PC-9 (cell line): ENCODE results near the gene STXBP5. TPM values are rescaled to one million over a fixed set of nuclear protein-coding genes. Genes with fewer than 3 reads are reported as not detected.

Source experiments
- BruUV-seq: library from RNA; stranded (reverse); fragments of 400-500 nt; replicated peaks from 2 replicates; lab custom pipeline; 2021; lab: Mats Ljungman, UMichigan
- CTCF ChIA-PET: fragments of 300-600 bp; sonication (Branson Sonifier 250); formaldehyde crosslinking; loops from one replicate; lab custom pipeline; 2022; ENCODE audit warnings: antibody characterized with exemption; lab: Charles Lee
- POLR2A ChIA-PET: fragments of 300-600 bp; sonication (Branson Sonifier 250); formaldehyde crosslinking; loops from one replicate; lab custom pipeline; 2022; ENCODE audit warnings: antibody characterized with exemption; ENCODE audit not compliant: unreplicated experiment; lab: Charles Lee
- DNase-seq, 2 experiments: peaks; one replicate each; pipeline versions ENCODE4 v3.0.0 to v3.0.0-alpha.2; 2015 to 2022; ENCODE audit warnings: mixed read lengths in 1 of 2
- H2AFZ ChIP-seq: fragments of 200-600 bp; sonication (generic); 2 replicates; pipeline ENCODE4 v1.8.1; 2017; ENCODE audit warnings: antibody characterized with exemption
- H3F3A ChIP-seq: fragments of 200-600 bp; sonication (generic); 2 replicates; pipeline ENCODE4 v1.8.1; 2017; ENCODE audit warnings: antibody characterized with exemption, mild to moderate bottlenecking, low read depth; ENCODE audit not compliant: insufficient read depth
- H3K27ac ChIP-seq: fragments of 200-600 bp; sonication (generic); 2 replicates; pipeline ENCODE4 v1.6.1; 2016; ENCODE audit warnings: mixed run types
- H3K27me3 ChIP-seq: fragments of 200-600 bp; sonication (generic); 2 replicates; pipeline ENCODE4 v1.6.1; 2016; ENCODE audit warnings: low read depth, mixed run types; ENCODE audit not compliant: insufficient read depth
- H3K36me3 ChIP-seq: fragments of 200-600 bp; sonication (generic); 2 replicates; pipeline ENCODE4 v1.6.1; 2016; ENCODE audit warnings: low read depth, mixed run types
- H3K4me1 ChIP-seq: fragments of 200-600 bp; sonication (generic); replicated peaks from 2 replicates; pipeline ENCODE4 v1.6.1; 2016; ENCODE audit warnings: mixed run types; ENCODE audit not compliant: insufficient read depth
- H3K4me2 ChIP-seq: fragments of 200-600 bp; sonication (generic); 2 replicates; pipeline ENCODE4 v1.6.1; 2017; ENCODE audit warnings: mixed run types
- H3K4me3 ChIP-seq: fragments of 200-600 bp; sonication (generic); 2 replicates; pipeline ENCODE4 v1.6.1; 2016; ENCODE audit warnings: mixed run types
- H3K79me2 ChIP-seq: fragments of 200-600 bp; sonication (generic); 2 replicates; pipeline ENCODE4 v1.6.1; 2017; ENCODE audit warnings: low read depth, mixed run types
- H3K9me2 ChIP-seq: fragments of 200-600 bp; sonication (generic); 2 replicates; pipeline ENCODE4 v1.8.1; 2017; ENCODE audit warnings: mild to moderate bottlenecking; ENCODE audit not compliant: insufficient read depth
- H3K9me3 ChIP-seq: fragments of 200-600 bp; sonication (generic); 2 replicates; pipeline ENCODE4 v1.8.1; 2016; ENCODE audit warnings: low read depth; ENCODE audit not compliant: insufficient read depth
- H4K20me1 ChIP-seq: fragments of 200-600 bp; sonication (generic); 2 replicates; pipeline ENCODE4 v1.8.1; 2017; ENCODE audit not compliant: insufficient read depth
- CTCF ChIP-seq: fragments of 200-600 bp; sonication (generic); conservative IDR thresholded peaks from 2 replicates; pipeline ENCODE4 v1.6.1; 2017; ENCODE audit warnings: mixed run types, antibody characterized with exemption, mild to moderate bottlenecking, moderate library complexity
- EZH2 ChIP-seq: fragments of 200-600 bp; sonication (generic); IDR thresholded peaks from 2 replicates; pipeline ENCODE4 v1.8.0; 2017; ENCODE audit warnings: antibody characterized with exemption, low read depth
- intact Hi-C: fragments of 100-400 bp; cut with micrococcal nuclease; formaldehyde crosslinking; loops from one replicate; pipeline ENCODE4 v1.10.0; 2022; ENCODE audit not compliant: unreplicated experiment
- total RNA-seq: library from RNA; stranded (reverse); gene quantifications from 2 replicates; pipeline ENCODE4 v1.2.3, GENCODE V29; 2021

STXBP5 gene
- total RNA-seq, 1 experiment from 2014 or later: 4.6 TPM

DNA sequence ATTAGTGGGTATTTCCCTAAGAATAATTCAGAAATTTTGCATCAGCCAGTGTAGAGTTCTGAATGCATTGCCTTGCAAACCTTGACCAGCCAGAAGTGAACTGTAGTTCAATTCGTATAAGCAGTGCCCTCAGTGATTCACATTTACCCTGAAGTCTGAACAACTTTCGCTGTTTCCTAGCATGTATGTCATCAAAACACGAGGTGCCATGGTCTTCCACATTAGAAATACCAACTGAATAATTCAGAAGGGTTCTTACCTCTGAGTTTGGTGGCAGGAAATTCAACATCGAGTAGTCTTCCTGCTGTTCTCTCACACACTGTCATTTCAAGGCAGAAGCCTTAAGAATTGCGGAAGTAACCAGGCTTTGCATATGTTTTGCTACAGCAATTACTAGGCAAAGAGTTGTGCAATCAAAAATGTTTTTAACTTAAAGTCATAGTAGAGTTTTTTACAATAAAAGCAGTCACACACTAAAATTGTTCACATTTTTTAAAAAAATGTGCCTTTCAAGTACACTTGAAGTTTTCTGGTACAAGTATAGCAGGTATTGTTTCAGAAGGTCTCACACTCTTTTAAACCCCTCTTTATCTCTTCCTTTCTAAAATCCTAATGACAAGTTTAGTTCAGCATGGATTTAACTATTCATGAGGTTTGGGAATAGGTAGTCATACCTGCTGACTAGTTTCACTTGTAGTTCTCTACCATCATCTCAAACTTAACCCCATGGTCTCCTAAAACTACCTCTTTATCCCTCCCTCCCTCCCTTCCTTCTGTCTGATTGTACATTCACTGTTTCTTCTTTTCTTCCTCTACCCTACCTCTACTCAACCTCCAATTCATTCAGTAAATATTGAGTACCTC, 118.3 kb downstream of the STXBP5 start:
- H3K4me2 ChIP-seq: no peak overlapping the region
- H3K27ac ChIP-seq: no peak overlapping the region
- ChIA-PET POLR2A (no interaction called here), CTCF (no interaction called here)
- H3K4me3 ChIP-seq: no peak overlapping the region
- H2AFZ ChIP-seq: no peak overlapping the region
- H3K36me3 ChIP-seq: no peaks in the 10 kb centered on the region
- H3K9me3 ChIP-seq: no peaks in the 10 kb centered on the region
- H3F3A ChIP-seq: no peaks in the 10 kb centered on the region
- no peaks in the 10 kb centered on the region for H3K79me2 ChIP-seq
- H3K9me2 ChIP-seq: no peaks in the 10 kb centered on the region
- H3K27me3 ChIP-seq: no peaks in the 10 kb centered on the region
- intact Hi-C loops: no loop called here
- no peaks in the 10 kb centered on the region for H3K4me1 ChIP-seq
- BruUV-seq: no TSS peak
- no peak for DNase-seq
- H4K20me1 ChIP-seq: no peaks in the 10 kb centered on the region
- TF ChIP-seq CTCF (no peak), EZH2 (no peak)

GRCh38 chr6:147325557-147325956, 121.3 kb downstream of the STXBP5 start:
- ChIA-PET POLR2A (no interaction called here), CTCF (no interaction called here)
- DNase-seq: no peak
- Histone ChIP-seq H3K27me3 (no peaks in the 10 kb centered on the region), H3K36me3 (no peaks in the 10 kb centered on the region), H3K79me2 (no peaks in the 10 kb centered on the region), H3K9me2 (no peaks in the 10 kb centered on the region), H3K4me2 (no peak overlapping the region), H3F3A (no peaks in the 10 kb centered on the region; the same call in 1 of the 2 replicates), H3K4me3 (no peak overlapping the region), H3K9me3 (no peaks in the 10 kb centered on the region), H4K20me1 (no peaks in the 10 kb centered on the region), H2AFZ (no peak overlapping the region), H3K4me1 (no peaks in the 10 kb centered on the region), H3K27ac (no peak overlapping the region)
- BruUV-seq: no TSS peak
- intact Hi-C loops: no loop called here
- no peak for TF ChIP-seq CTCF
- TF ChIP-seq EZH2: no peak

- Histone ChIP-seq H3K27ac (no peak overlapping the region), H3K79me2 (no peaks in the 10 kb centered on the region), H4K20me1 (no peaks in the 10 kb centered on the region), H3F3A (no peaks in the 10 kb centered on the region; the same call in 1 of the 2 replicates), H3K27me3 (no peaks in the 10 kb centered on the region), H2AFZ (no peak overlapping the region), H3K4me2 (no peak overlapping the region), H3K4me3 (no peak overlapping the region), H3K9me3 (no peaks in the 10 kb centered on the region), H3K36me3 (no peaks in the 10 kb centered on the region), H3K4me1 (no peaks in the 10 kb centered on the region), H3K9me2 (no peaks in the 10 kb centered on the region)
- no peak for DNase-seq
- TF ChIP-seq CTCF (no peak), EZH2 (no peak)
- ChIA-PET POLR2A (no interaction called here), CTCF (no interaction called here)
- intact Hi-C loops: no loop called here
- no TSS peak for BruUV-seq
Observed at GRCh38 chr6:147331401-147331800, 127.2 kb downstream of the STXBP5 start.
